Measurements from ENCODE around the gene ZMIZ1. TPM values are rescaled to one million over a fixed set of nuclear protein-coding genes. Genes with fewer than 3 reads are reported as not detected.

ZMIZ1 gene
- total RNA-seq, 1 experiment from 2014 or later = 34.2 TPM

DNA sequence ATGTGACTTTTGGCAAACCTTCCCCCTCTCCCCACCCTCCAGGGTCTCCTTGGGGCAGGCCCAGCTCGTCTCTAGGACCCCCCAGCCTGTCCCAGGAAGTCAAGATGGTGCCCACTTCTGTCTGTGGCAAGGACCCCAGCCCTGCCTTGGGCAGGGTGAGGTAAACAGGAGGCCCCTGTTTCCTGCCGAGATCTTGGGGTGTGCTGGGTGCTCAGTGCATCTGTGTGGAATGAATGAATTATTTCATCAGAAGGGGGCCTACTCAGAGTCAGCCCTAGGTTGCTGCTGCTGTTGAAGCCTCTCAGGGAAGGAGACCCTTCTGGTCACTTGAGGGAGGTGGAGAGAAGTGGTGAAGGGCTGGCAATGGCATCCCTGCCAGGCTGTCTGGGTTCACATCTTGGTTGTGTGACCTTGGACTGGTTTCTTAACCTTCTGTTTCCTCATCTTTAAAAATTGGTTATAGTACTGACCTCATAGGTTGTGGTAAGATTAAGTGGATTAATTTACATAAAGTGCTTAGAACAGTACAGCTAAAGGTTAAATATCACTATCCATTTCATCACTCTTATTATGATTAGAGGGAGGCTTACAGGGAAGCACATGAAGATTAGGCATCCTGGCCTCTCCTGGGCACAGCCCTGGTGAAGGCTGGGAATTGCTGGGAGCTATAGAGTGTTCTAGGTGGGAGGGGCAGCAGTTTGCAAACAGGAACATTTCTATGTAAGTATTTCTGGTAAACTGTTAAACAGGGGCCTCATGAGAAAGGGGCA, 67.7 kb downstream of the ZMIZ1 start:
- peaks cover 10% of the 10 kb centered on the region for H3K4me1 ChIP-seq (ENCODE audit: control insufficient read depth, insufficient read depth, low read length)
- ATAC-seq = no peak
- no peaks in the 10 kb centered on the region for H3K36me3 ChIP-seq (ENCODE audit: control insufficient read depth, insufficient read depth, low read length)
- H3K4me3 ChIP-seq (ENCODE audit: low read depth in 2 of 2, low read length in 2 of 2) = no peak overlapping the region
- POLR2A ChIA-PET = no interaction called here
- no peaks in the 10 kb centered on the region for H3K27me3 ChIP-seq (ENCODE audit: control insufficient read depth, insufficient read depth, low read length)
- no peaks in the 10 kb centered on the region for H3K9me3 ChIP-seq (ENCODE audit: control insufficient read depth, insufficient read depth, low read depth, low read length)
- CTCF ChIA-PET = no interaction called here
- DNase-seq (ENCODE audit: low read depth, low spot score) = no peak
- BruUV-seq (replicated peaks) = no TSS peak
- in situ Hi-C loops (cut with HindIII; ENCODE audit: low pct_unique_long_range_greater_than_20kb, low sequenced_read_pairs) (no loop called here), intact Hi-C loops (cut with micrococcal nuclease; ENCODE audit: unreplicated experiment) (no loop called here)
- TF ChIP-seq, protein P1, sequence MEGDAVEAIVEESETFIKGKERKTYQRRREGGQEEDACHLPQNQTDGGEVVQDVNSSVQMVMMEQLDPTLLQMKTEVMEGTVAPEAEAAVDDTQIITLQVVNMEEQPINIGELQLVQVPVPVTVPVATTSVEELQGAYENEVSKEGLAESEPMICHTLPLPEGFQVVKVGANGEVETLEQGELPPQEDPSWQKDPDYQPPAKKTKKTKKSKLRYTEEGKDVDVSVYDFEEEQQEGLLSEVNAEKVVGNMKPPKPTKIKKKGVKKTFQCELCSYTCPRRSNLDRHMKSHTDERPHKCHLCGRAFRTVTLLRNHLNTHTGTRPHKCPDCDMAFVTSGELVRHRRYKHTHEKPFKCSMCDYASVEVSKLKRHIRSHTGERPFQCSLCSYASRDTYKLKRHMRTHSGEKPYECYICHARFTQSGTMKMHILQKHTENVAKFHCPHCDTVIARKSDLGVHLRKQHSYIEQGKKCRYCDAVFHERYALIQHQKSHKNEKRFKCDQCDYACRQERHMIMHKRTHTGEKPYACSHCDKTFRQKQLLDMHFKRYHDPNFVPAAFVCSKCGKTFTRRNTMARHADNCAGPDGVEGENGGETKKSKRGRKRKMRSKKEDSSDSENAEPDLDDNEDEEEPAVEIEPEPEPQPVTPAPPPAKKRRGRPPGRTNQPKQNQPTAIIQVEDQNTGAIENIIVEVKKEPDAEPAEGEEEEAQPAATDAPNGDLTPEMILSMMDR (IDR thresholded peaks at IDR 0.05) = no peak
- TF ChIP-seq, protein P2, sequence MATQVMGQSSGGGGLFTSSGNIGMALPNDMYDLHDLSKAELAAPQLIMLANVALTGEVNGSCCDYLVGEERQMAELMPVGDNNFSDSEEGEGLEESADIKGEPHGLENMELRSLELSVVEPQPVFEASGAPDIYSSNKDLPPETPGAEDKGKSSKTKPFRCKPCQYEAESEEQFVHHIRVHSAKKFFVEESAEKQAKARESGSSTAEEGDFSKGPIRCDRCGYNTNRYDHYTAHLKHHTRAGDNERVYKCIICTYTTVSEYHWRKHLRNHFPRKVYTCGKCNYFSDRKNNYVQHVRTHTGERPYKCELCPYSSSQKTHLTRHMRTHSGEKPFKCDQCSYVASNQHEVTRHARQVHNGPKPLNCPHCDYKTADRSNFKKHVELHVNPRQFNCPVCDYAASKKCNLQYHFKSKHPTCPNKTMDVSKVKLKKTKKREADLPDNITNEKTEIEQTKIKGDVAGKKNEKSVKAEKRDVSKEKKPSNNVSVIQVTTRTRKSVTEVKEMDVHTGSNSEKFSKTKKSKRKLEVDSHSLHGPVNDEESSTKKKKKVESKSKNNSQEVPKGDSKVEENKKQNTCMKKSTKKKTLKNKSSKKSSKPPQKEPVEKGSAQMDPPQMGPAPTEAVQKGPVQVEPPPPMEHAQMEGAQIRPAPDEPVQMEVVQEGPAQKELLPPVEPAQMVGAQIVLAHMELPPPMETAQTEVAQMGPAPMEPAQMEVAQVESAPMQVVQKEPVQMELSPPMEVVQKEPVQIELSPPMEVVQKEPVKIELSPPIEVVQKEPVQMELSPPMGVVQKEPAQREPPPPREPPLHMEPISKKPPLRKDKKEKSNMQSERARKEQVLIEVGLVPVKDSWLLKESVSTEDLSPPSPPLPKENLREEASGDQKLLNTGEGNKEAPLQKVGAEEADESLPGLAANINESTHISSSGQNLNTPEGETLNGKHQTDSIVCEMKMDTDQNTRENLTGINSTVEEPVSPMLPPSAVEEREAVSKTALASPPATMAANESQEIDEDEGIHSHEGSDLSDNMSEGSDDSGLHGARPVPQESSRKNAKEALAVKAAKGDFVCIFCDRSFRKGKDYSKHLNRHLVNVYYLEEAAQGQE (IDR thresholded peaks at IDR 0.05; ENCODE audit: insufficient read depth in 1 of 2, low read depth in 2 of 2, low read length in 1 of 2) = no peak
- TF ChIP-seq TCF7L2 (IDR thresholded peaks at IDR 0.05; ENCODE audit: low read depth, low read length) (no peak), SIN3A (IDR thresholded peaks at IDR 0.05; ENCODE audit: borderline replicate concordance, insufficient read depth, low read depth, low read length) (no peak), POLR2AphosphoS5 (IDR thresholded peaks at IDR 0.05; ENCODE audit: low read depth, low read length) (no peak)
- H3K27ac ChIP-seq (ENCODE audit: low read length) = no peak overlapping the region

DNA sequence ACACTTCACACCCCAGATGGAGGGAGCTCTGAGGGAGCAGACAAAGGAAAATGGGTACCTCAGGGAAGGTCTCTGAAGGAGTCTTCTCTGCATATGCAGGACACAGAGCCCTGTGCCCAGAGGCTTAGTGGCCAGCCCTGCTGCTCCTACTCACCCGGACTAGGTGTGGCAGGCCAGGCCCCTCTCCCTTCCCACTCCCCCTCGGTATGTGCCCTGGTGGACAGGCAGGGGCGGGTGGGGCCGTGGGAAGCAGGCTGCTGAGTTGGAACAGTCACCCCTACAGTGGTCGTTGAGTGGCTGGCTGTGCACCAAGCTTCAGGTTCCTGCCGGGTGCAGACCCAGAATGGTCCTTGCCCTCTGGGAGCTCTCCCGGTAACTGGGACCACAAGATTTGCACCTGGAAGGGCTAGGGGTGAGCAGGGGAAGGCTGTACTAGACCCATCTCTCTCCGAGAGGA, 68.6 kb downstream of the ZMIZ1 start:
- TF ChIP-seq, protein P1 (IDR thresholded peaks at IDR 0.05) = no peak
- TF ChIP-seq, protein P2 (IDR thresholded peaks at IDR 0.05; ENCODE audit: insufficient read depth in 1 of 2, low read depth in 2 of 2, low read length in 1 of 2) = no peak
- Histone ChIP-seq H3K4me3 (ENCODE audit: low read depth in 2 of 2, low read length in 2 of 2) (no peak overlapping the region), H3K27ac (ENCODE audit: low read length) (no peak overlapping the region), H3K27me3 (ENCODE audit: control insufficient read depth, insufficient read depth, low read length) (no peaks in the 10 kb centered on the region), H3K9me3 (ENCODE audit: control insufficient read depth, insufficient read depth, low read depth, low read length) (no peaks in the 10 kb centered on the region), H3K4me1 (ENCODE audit: control insufficient read depth, insufficient read depth, low read length) (peaks cover 5% of the 10 kb centered on the region), H3K36me3 (ENCODE audit: control insufficient read depth, insufficient read depth, low read length) (no peaks in the 10 kb centered on the region)
- ATAC-seq (no peak), DNase-seq (ENCODE audit: low read depth, low spot score) (no peak)
- no TSS peak for BruUV-seq (replicated peaks)
- intact Hi-C loops (cut with micrococcal nuclease; ENCODE audit: unreplicated experiment) (no loop called here), in situ Hi-C loops (cut with HindIII; ENCODE audit: low pct_unique_long_range_greater_than_20kb, low sequenced_read_pairs) (no loop called here)
- POLR2A ChIA-PET = no interaction called here
- CTCF ChIA-PET = no interaction called here
